IPS-20b (cell line): ENCODE results near the gene RTN3.
"Not testable (repeated sequence)": the region's sequence is repeated elsewhere in the genome, so short reads cannot be mapped to it uniquely, and the experiment has no call there.

ENCODE experiments used
- H3K27ac ChIP-seq: one replicate; pipeline ENCODE4 v1.5.1; 2013; ENCODE audit warnings: low read length
- H3K27me3 ChIP-seq: 2 replicates; pipeline ENCODE4 v1.6.1; 2013; ENCODE audit warnings: mild to moderate bottlenecking, low read length, inconsistent platforms; ENCODE audit not compliant: insufficient read depth
- H3K36me3 ChIP-seq: 2 replicates; pipeline ENCODE4 v1.6.1; 2013; ENCODE audit warnings: low read depth, mild to moderate bottlenecking, inconsistent platforms, low read length, moderate library complexity; ENCODE audit not compliant: insufficient read depth
- H3K4me1 ChIP-seq: 2 replicates; pipeline ENCODE4 v1.6.1; 2013; ENCODE audit warnings: mild to moderate bottlenecking, control low read depth, inconsistent platforms, low read length, moderate library complexity; ENCODE audit not compliant: insufficient read depth
- H3K4me3 ChIP-seq: 2 replicates; pipeline ENCODE4 v1.5.1; 2013; ENCODE audit warnings: mild to moderate bottlenecking, low read length, inconsistent platforms
- H3K9ac ChIP-seq: 2 replicates; pipeline ENCODE4 v1.6.1; 2013; ENCODE audit warnings: low read depth, mild to moderate bottlenecking, inconsistent platforms, low read length, moderate library complexity
- H3K9me3 ChIP-seq: 2 replicates; pipeline ENCODE4 v1.6.1; 2013; ENCODE audit warnings: mild to moderate bottlenecking, low read depth, low read length, inconsistent platforms; ENCODE audit not compliant: insufficient read depth

RTN3 gene

GRCh38 chr11:63766531-63767235 is 85.4 kb downstream of the RTN3 start:
- peak overlapping the region; percentile 94; the same call in 1 of the 2 replicates for H3K9ac ChIP-seq
- H3K27ac ChIP-seq, result no peak overlapping the region
- H3K27me3 ChIP-seq, result peaks cover 25% of the 10 kb centered on the region
- H3K4me1 ChIP-seq, result peaks cover 27% of the 10 kb centered on the region
- no peaks in the 10 kb centered on the region for H3K9me3 ChIP-seq
- H3K36me3 ChIP-seq, result peaks cover 13% of the 10 kb centered on the region; the same call in 1 of the 2 replicates
- H3K4me3 ChIP-seq, result peak overlapping the region; percentile 92

GRCh38 chr11:63767267-63767564 is 85.9 kb downstream of the RTN3 start:
- Histone ChIP-seq H3K9me3 (no peaks in the 10 kb centered on the region), H3K36me3 (peaks cover 13% of the 10 kb centered on the region; the same call in 1 of the 2 replicates), H3K27me3 (peaks cover 25% of the 10 kb centered on the region), H3K27ac (no peak overlapping the region), H3K9ac (peak overlapping the region; percentile 94; the same call in 1 of the 2 replicates), H3K4me3 (peak overlapping the region; percentile 92), H3K4me1 (peaks cover 25% of the 10 kb centered on the region)

GRCh38 chr11:63767565-63768236 is 86.4 kb downstream of the RTN3 start:
- Histone ChIP-seq H3K9ac (peak overlapping the region; percentile 94), H3K36me3 (peaks cover 13% of the 10 kb centered on the region; the same call in 1 of the 2 replicates), H3K4me1 (peaks cover 25% of the 10 kb centered on the region), H3K27ac (peak overlapping the region; percentile 70), H3K4me3 (peak overlapping the region; percentile 92), H3K27me3 (peaks cover 25% of the 10 kb centered on the region), H3K9me3 (no peaks in the 10 kb centered on the region)

- Histone ChIP-seq H3K4me1 (peaks cover 25% of the 10 kb centered on the region), H3K27me3 (peaks cover 30% of the 10 kb centered on the region), H3K36me3 (peaks cover 13% of the 10 kb centered on the region; the same call in 1 of the 2 replicates), H3K9me3 (no peaks in the 10 kb centered on the region), H3K4me3 (peak within 1 kb of the TSS; percentile 92), H3K9ac (peak within 1 kb of the TSS; percentile 94), H3K27ac (peak within 1 kb of the TSS; percentile 70)
Observed at GRCh38 chr11:63768237-63769041, 87.1 kb downstream of the RTN3 start, which contains the start of gene ZFTA. TSS of gene ZFTA (minus strand) at chr11:63768775. CDS start at chr11:63768622, 153 bp downstream.

GRCh38 chr11:63769042-63769713 is 87.9 kb downstream of the RTN3 start:
- Histone ChIP-seq H3K4me1 (peaks cover 25% of the 10 kb centered on the region), H3K4me3 (peak overlapping the region; percentile 63; the same call in 1 of the 2 replicates), H3K9me3 (no peaks in the 10 kb centered on the region), H3K36me3 (peaks cover 13% of the 10 kb centered on the region; the same call in 1 of the 2 replicates), H3K9ac (peak overlapping the region; percentile 37), H3K27me3 (peaks cover 30% of the 10 kb centered on the region), H3K27ac (no peak overlapping the region)

- Histone ChIP-seq H3K4me1 (peaks cover 19% of the 10 kb centered on the region), H3K27me3 (peaks cover 30% of the 10 kb centered on the region), H3K4me3 (peak overlapping the region; percentile 63), H3K36me3 (peaks cover 13% of the 10 kb centered on the region; the same call in 1 of the 2 replicates), H3K9me3 (no peaks in the 10 kb centered on the region), H3K9ac (peak overlapping the region; percentile 51; the same call in 1 of the 2 replicates), H3K27ac (no peak overlapping the region)
Observed at GRCh38 chr11:63769714-63770455, 88.6 kb downstream of the RTN3 start.

GRCh38 chr11:63770763-63771162 is 89.5 kb downstream of the RTN3 start:
- Histone ChIP-seq H3K36me3 (peaks cover 9% of the 10 kb centered on the region; the same call in 1 of the 2 replicates), H3K9ac (no peak overlapping the region), H3K4me1 (peaks cover 15% of the 10 kb centered on the region), H3K27me3 (peaks cover 30% of the 10 kb centered on the region), H3K4me3 (no peak overlapping the region), H3K9me3 (no peaks in the 10 kb centered on the region), H3K27ac (no peak overlapping the region)

GRCh38 chr11:63771741-63772318 is 90.5 kb downstream of the RTN3 start:
- not testable (repeated sequence) for H3K9me3 ChIP-seq, H3K9ac ChIP-seq, H3K27ac ChIP-seq

GRCh38 chr11:63775191-63775590 is 93.9 kb downstream of the RTN3 start:
- no peaks in the 10 kb centered on the region for H3K9me3 ChIP-seq
- no peak overlapping the region for H3K27ac ChIP-seq
- H3K36me3 ChIP-seq, result no peaks in the 10 kb centered on the region
- H3K4me1 ChIP-seq, result no peaks in the 10 kb centered on the region
- no peak overlapping the region for H3K4me3 ChIP-seq
- H3K9ac ChIP-seq, result no peak overlapping the region
- peaks cover 20% of the 10 kb centered on the region for H3K27me3 ChIP-seq

More at GRCh38 chr11:63771741-63772318, 90.5 kb downstream of the RTN3 start:
- H3K27me3 ChIP-seq, result peaks cover 30% of the 10 kb centered on the region
- H3K4me3 ChIP-seq, H3K4me1 ChIP-seq, H3K36me3 ChIP-seq: not testable (repeated sequence)

- Histone ChIP-seq H3K9ac (no peak overlapping the region), H3K4me3 (no peak overlapping the region), H3K27me3 (no peaks in the 10 kb centered on the region; the same call in 1 of the 2 replicates), H3K27ac (no peak overlapping the region), H3K9me3 (no peaks in the 10 kb centered on the region), H3K36me3 (no peaks in the 10 kb centered on the region), H3K4me1 (no peaks in the 10 kb centered on the region; the same call in 1 of the 2 replicates)
Observed at GRCh38 chr11:63779039-63779438, 97.7 kb downstream of the RTN3 start.
